Amniotic epithelial cell (primary cell): Measurements from ENCODE around the gene TPSD1.

ENCODE experiments used
- DNase-seq: peaks from one replicate; pipeline ENCODE4 v3.0.0-alpha.2; 2010; ENCODE audit warnings: low read depth

TPSD1 gene

GRCh38 chr16:1299868-1300203 lies 44.0 kb downstream of the TPSD1 start:
- DNase-seq = no peak

GRCh38 chr16:1300664-1301476 lies 45.0 kb downstream of the TPSD1 start:
- no peak for DNase-seq

GRCh38 chr16:1301562-1301961 lies 45.7 kb downstream of the TPSD1 start:
- DNase-seq = no peak

GRCh38 chr16:1305823-1306222 lies 50.0 kb downstream of the TPSD1 start:
- no peak for DNase-seq

GRCh38 chr16:1306334-1306733 lies 50.5 kb downstream of the TPSD1 start:
- DNase-seq = no peak

GRCh38 chr16:1308036-1308976 lies 52.4 kb downstream of the TPSD1 start:
- DNase-seq = peak; percentile 76
